DOHH2 (cell line): ENCODE data around the gene PUS7.

ENCODE experiments used
- H3F3A ChIP-seq: fragments of 200-600 bp; sonication (generic), shearing (Covaris generic); 2 replicates; pipeline ENCODE4 v1.6.0; 2016; ENCODE audit warnings: antibody characterized with exemption, mild to moderate bottlenecking; ENCODE audit not compliant: control insufficient read depth, insufficient read depth
- H3K27ac ChIP-seq: fragments of 200-600 bp; sonication (generic); 2 replicates; pipeline ENCODE4 v1.5.1; 2014; ENCODE audit warnings: low read depth, mild to moderate bottlenecking, low read length, moderate library complexity
- H3K27me3 ChIP-seq: fragments of 200-600 bp; sonication (generic); 2 replicates; pipeline ENCODE4 v1.6.1; 2014; ENCODE audit warnings: mild to moderate bottlenecking, low read length, mixed read lengths; ENCODE audit not compliant: control insufficient read depth
- H3K36me3 ChIP-seq: fragments of 200-600 bp; sonication (generic); 2 replicates; pipeline ENCODE4 v1.6.1; 2014; ENCODE audit warnings: mild to moderate bottlenecking, low read length, moderate library complexity, mixed read lengths; ENCODE audit not compliant: control insufficient read depth
- H3K4me1 ChIP-seq: fragments of 200-600 bp; sonication (generic); 2 replicates; pipeline ENCODE4 v1.6.1; 2014; ENCODE audit warnings: mild to moderate bottlenecking, low read length, mixed read lengths; ENCODE audit not compliant: control insufficient read depth
- H3K4me2 ChIP-seq: fragments of 200-600 bp; sonication (generic); 2 replicates; pipeline ENCODE4 v1.6.0; 2014; ENCODE audit warnings: mild to moderate bottlenecking, low read length, moderate library complexity
- H3K4me3 ChIP-seq: fragments of 200-600 bp; sonication (generic); 2 replicates; pipeline ENCODE4 v1.5.1; 2014; ENCODE audit warnings: mild to moderate bottlenecking, low read length, mixed read lengths
- H3K79me2 ChIP-seq: fragments of 200-600 bp; sonication (generic); 2 replicates; pipeline ENCODE4 v1.6.1; 2014; ENCODE audit warnings: mild to moderate bottlenecking, low read length, mixed read lengths; ENCODE audit not compliant: control insufficient read depth
- H3K9me2 ChIP-seq: fragments of 200-600 bp; sonication (generic); replicated peaks from 2 replicates; pipeline ENCODE4 v1.6.1; 2014; ENCODE audit warnings: mild to moderate bottlenecking, low read length, mixed read lengths; ENCODE audit not compliant: control insufficient read depth
- H3K9me3 ChIP-seq: fragments of 200-600 bp; sonication (generic); 2 replicates; pipeline ENCODE4 v1.6.1; 2014; ENCODE audit warnings: antibody characterized with exemption, low read length, mixed read lengths; ENCODE audit not compliant: control insufficient read depth, insufficient read depth
- H4K20me1 ChIP-seq: fragments of 200-600 bp; sonication (generic); 2 replicates; pipeline ENCODE4 v1.6.0; 2014; ENCODE audit warnings: low read depth, mild to moderate bottlenecking, antibody characterized with exemption, low read length, moderate library complexity; ENCODE audit not compliant: control insufficient read depth, insufficient read depth
- EZH2phosphoT487 ChIP-seq: fragments of 200-600 bp; sonication (generic); IDR thresholded peaks from 2 replicates; pipeline ENCODE4 v1.6.1; 2017; ENCODE audit warnings: borderline replicate concordance, mild to moderate bottlenecking, antibody characterized with exemption, low read length, moderate library complexity, mixed read lengths
- TF ChIP-seq, protein P1 (sequence below): fragments of 200-600 bp; sonication (generic); IDR thresholded peaks from one replicate; pipeline ENCODE4 v1.5.1; 2014; ENCODE audit warnings: antibody characterized with exemption, mild to moderate bottlenecking, low read depth, low read length; ENCODE audit not compliant: poor library complexity, severe bottlenecking

PUS7 gene

GRCh38 chr7:105480931-105481330 lies 41.1 kb downstream of the PUS7 start:
- Histone ChIP-seq H3K4me1 (no peaks in the 10 kb centered on the region), H4K20me1 (peaks cover 4% of the 10 kb centered on the region; the same call in 1 of the 2 replicates), H3K4me2 (no peak overlapping the region), H3K27ac (no peak overlapping the region), H3K27me3 (no peaks in the 10 kb centered on the region), H3K9me2 (no peaks in the 10 kb centered on the region), H3K9me3 (no peaks in the 10 kb centered on the region), H3F3A (peaks cover 11% of the 10 kb centered on the region), H3K36me3 (peaks cover 64% of the 10 kb centered on the region), H3K79me2 (no peaks in the 10 kb centered on the region), H3K4me3 (no peak overlapping the region)
- TF ChIP-seq, protein P1, sequence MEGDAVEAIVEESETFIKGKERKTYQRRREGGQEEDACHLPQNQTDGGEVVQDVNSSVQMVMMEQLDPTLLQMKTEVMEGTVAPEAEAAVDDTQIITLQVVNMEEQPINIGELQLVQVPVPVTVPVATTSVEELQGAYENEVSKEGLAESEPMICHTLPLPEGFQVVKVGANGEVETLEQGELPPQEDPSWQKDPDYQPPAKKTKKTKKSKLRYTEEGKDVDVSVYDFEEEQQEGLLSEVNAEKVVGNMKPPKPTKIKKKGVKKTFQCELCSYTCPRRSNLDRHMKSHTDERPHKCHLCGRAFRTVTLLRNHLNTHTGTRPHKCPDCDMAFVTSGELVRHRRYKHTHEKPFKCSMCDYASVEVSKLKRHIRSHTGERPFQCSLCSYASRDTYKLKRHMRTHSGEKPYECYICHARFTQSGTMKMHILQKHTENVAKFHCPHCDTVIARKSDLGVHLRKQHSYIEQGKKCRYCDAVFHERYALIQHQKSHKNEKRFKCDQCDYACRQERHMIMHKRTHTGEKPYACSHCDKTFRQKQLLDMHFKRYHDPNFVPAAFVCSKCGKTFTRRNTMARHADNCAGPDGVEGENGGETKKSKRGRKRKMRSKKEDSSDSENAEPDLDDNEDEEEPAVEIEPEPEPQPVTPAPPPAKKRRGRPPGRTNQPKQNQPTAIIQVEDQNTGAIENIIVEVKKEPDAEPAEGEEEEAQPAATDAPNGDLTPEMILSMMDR: no peak
- no peak for TF ChIP-seq EZH2phosphoT487

DNA sequence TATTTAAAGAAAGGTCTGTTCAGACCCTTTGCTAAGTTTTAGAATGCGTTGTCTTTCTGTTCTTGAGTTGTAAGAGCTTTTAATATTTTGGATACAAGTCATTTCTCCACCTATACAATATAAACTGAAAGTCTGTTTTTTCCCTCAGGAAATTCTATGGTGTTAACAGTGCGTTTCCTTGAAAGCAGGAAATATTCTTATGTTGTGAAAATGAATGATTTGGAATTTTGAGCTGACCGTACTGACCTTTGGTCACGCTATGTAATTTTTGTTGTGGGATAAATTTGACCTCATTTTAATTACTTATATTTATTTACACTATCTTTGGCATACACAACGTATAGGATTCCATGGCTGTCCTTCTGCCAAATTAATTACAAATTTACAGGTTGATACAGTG lies 43.5 kb downstream of the PUS7 start:
- no peaks in the 10 kb centered on the region for H3K27me3 ChIP-seq
- peaks cover 4% of the 10 kb centered on the region; the same call in 1 of the 2 replicates for H4K20me1 ChIP-seq
- no peak overlapping the region for H3K4me3 ChIP-seq
- TF ChIP-seq, protein P1: no peak
- no peak for TF ChIP-seq EZH2phosphoT487
- no peak overlapping the region for H3K27ac ChIP-seq
- no peaks in the 10 kb centered on the region for H3K9me2 ChIP-seq
- no peaks in the 10 kb centered on the region for H3K79me2 ChIP-seq
- peaks cover 57% of the 10 kb centered on the region for H3K36me3 ChIP-seq
- H3K9me3 ChIP-seq: no peaks in the 10 kb centered on the region
- H3K4me1 ChIP-seq: no peaks in the 10 kb centered on the region
- no peak overlapping the region for H3K4me2 ChIP-seq
- peaks cover 11% of the 10 kb centered on the region for H3F3A ChIP-seq

DNA sequence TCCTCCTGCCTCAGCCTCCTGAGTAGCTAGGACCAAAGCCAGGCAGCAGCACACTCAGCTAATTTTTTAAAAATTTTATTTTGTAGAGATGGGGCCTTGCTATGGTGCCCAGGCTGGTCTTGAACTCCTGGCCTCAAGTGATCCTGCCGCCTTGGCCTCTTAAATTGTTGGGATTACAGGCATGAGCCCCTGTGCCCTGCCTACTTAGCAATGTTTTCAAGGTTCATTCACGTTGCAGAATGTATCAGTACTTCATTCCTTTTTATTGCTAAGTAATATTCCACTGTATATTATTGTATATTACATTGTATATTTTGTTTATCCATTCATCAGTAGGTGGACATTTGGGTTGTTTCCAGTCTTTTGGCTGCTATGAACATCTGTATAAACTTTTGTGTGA lies 44.2 kb downstream of the PUS7 start:
- TF ChIP-seq, protein P1: no peak
- no peak for TF ChIP-seq EZH2phosphoT487
- Histone ChIP-seq H4K20me1 (peaks cover 4% of the 10 kb centered on the region; the same call in 1 of the 2 replicates), H3K36me3 (peaks cover 60% of the 10 kb centered on the region), H3K27me3 (no peaks in the 10 kb centered on the region), H3K79me2 (no peaks in the 10 kb centered on the region), H3K4me2 (no peak overlapping the region), H3K27ac (no peak overlapping the region), H3K4me1 (no peaks in the 10 kb centered on the region), H3K4me3 (no peak overlapping the region), H3F3A (peaks cover 11% of the 10 kb centered on the region), H3K9me2 (no peaks in the 10 kb centered on the region), H3K9me3 (no peaks in the 10 kb centered on the region)

DNA sequence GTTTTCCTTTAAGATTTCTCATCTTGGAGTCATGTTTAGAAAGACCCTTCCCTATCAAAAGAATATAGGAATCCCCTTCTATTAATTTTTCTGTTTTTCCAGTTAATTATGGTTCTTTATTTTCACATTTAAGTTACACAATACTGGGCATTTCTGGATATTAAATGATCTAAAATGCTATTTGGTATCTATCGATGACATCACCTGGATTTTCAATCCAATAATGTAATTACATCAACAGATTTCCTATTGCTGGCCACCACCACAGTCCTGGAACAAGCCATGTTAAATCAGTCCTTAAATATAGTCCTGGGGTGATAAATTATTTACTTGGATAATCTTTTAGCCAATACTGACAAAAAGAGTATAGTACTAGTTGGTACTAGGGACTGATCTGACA lies 48.0 kb downstream of the PUS7 start:
- Histone ChIP-seq H3K4me3 (no peak overlapping the region), H3K9me2 (no peaks in the 10 kb centered on the region), H3K4me1 (no peaks in the 10 kb centered on the region), H3F3A (peaks cover 14% of the 10 kb centered on the region), H3K4me2 (no peak overlapping the region), H3K27me3 (no peaks in the 10 kb centered on the region), H4K20me1 (peaks cover 1% of the 10 kb centered on the region; the same call in 1 of the 2 replicates), H3K27ac (no peak overlapping the region), H3K36me3 (peaks cover 54% of the 10 kb centered on the region), H3K79me2 (no peaks in the 10 kb centered on the region), H3K9me3 (no peaks in the 10 kb centered on the region)
- TF ChIP-seq, protein P1: no peak
- no peak for TF ChIP-seq EZH2phosphoT487
